CD4-positive, alpha-beta T cell treated with Interleukin-1 beta for 1 hour (primary cell): ENCODE data around the gene UBR4.

ENCODE experiments used
- DNase-seq, 2 donors: peaks; one replicate each; pipeline ENCODE4 v3.0.0-alpha.2; 2020 to 2022

UBR4 gene

GRCh38 chr1:19087737-19088594 lies 122.1 kb downstream of the UBR4 start:
- DNase-seq: peak in 1 of 2 donors; percentile 9

- DNase-seq: no peak
Measured at GRCh38 chr1:19087017-19087736, 122.9 kb downstream of the UBR4 start.

- DNase-seq: no peak
Measured at GRCh38 chr1:19086176-19086875, 123.7 kb downstream of the UBR4 start.

- DNase-seq: no peak
Measured at GRCh38 chr1:19084206-19084738, 125.8 kb downstream of the UBR4 start.

- no peak for DNase-seq
Measured at GRCh38 chr1:19083081-19083480, 127.0 kb downstream of the UBR4 start.

- peak in 1 of 2 donors; percentile 47 for DNase-seq
Measured at GRCh38 chr1:19081218-19081893, 128.7 kb downstream of the UBR4 start.

GRCh38 chr1:19080721-19081120 lies 129.3 kb downstream of the UBR4 start:
- no peak for DNase-seq

GRCh38 chr1:19079541-19080472 lies 130.3 kb downstream of the UBR4 start:
- DNase-seq: no peak

GRCh38 chr1:19078536-19078935 lies 131.5 kb downstream of the UBR4 start:
- no peak for DNase-seq

GRCh38 chr1:19076841-19077616 lies 133.0 kb downstream of the UBR4 start:
- DNase-seq: no peak

- no peak for DNase-seq
Measured at GRCh38 chr1:19074902-19075721, 135.0 kb downstream of the UBR4 start.

- DNase-seq: peak; percentile 62 to 70
Measured at GRCh38 chr1:19074361-19074901, 135.6 kb downstream of the UBR4 start.

GRCh38 chr1:19073311-19074186 lies 136.5 kb downstream of the UBR4 start:
- no peak for DNase-seq

- DNase-seq: no peak
Measured at GRCh38 chr1:19072285-19072981, 137.6 kb downstream of the UBR4 start.

GRCh38 chr1:19071674-19072281 lies 138.3 kb downstream of the UBR4 start:
- no peak for DNase-seq

GRCh38 chr1:19070891-19071621 lies 139.0 kb downstream of the UBR4 start:
- no peak for DNase-seq
